ENCODE results near the gene VIPAS39. TPM values are rescaled to one million over a fixed set of nuclear protein-coding genes. Genes with fewer than 3 reads are reported as not detected.

Gene VIPAS39
- total and polyA plus RNA-seq, 2 of the 4 experiments (the other 2 are of a cell fraction), result 19.0 to 43.0 TPM

- no peak overlapping the region for H3K4ac ChIP-seq (ENCODE audit: low read depth, low read length)
- no peak overlapping the region for H3K9ac ChIP-seq (ENCODE audit: low read depth, low read length)
- H2BK120ac ChIP-seq (ENCODE audit: low read depth, low read length), result no peak overlapping the region
- no peak overlapping the region for H2AK9ac ChIP-seq (replicated peaks; ENCODE audit: low read depth, low read length, poor library complexity)
- no CpG with 5 or more reads among the region's 2 CpGs for WGBS, 2 experiments (ENCODE audit: extremely low coverage in 2 of 2, insufficient read length in 1 of 2)
- in situ Hi-C loops (cut with MboI; ENCODE audit: low sequenced_read_pairs) (no loop called here), dilution Hi-C loops (cut with HindIII; ENCODE audit: low sequenced_read_pairs, unreplicated experiment) (no loop called here), intact Hi-C loops (cut with micrococcal nuclease) (loop anchor here (5.0 to 10.0 kb wide), 3 partner anchors 134 to 346 kb away; partner anchors contain the start of genes ADCK1, GSTZ1 and POMT2)
- no peak overlapping the region for H2BK20ac ChIP-seq (ENCODE audit: low read depth, low read length)
- no peaks in the 10 kb centered on the region for H3K27me3 ChIP-seq (ENCODE audit: control insufficient read depth, insufficient read depth, low read length)
- H2AFZ ChIP-seq (replicated peaks; ENCODE audit: low read length, poor library complexity), result no peak overlapping the region
- no peak overlapping the region for H3K27ac ChIP-seq (ENCODE audit: insufficient read depth, low read length)
- ChIA-PET CTCF (no interaction called here), POLR2A (ENCODE audit: unreplicated experiment) (no interaction called here)
- no peak overlapping the region for H3K14ac ChIP-seq (replicated peaks; ENCODE audit: low read depth, low read length)
- TF ChIP-seq RCOR1 (IDR thresholded peaks at IDR 0.05; ENCODE audit: insufficient replicate concordance, low read length) (no peak), ELK1 (IDR thresholded peaks at IDR 0.05; ENCODE audit: borderline replicate concordance, low read depth, low read length) (no peak)
- H3K4me2 ChIP-seq (ENCODE audit: low read depth, low read length), result 0 out of 2 replicates have a peak overlapping the region, but pooled peaks have one; percentile 94
- peaks cover 2% of the 10 kb centered on the region for H3K9me1 ChIP-seq (ENCODE audit: insufficient read depth, low read length)
- H4K5ac ChIP-seq (ENCODE audit: low read depth, low read length), result no peak overlapping the region
- DNase-seq (no peak), ATAC-seq (ENCODE audit: low read depth) (no peak)
- peaks cover 11 to 38% of the 10 kb centered on the region in 2 experiments for H3K79me1 ChIP-seq (ENCODE audit: low read depth in 1 of 2, low read length in 2 of 2)
- no peak overlapping the region for H2AK5ac ChIP-seq (ENCODE audit: low read depth, low read length)
- H3K4me1 ChIP-seq (ENCODE audit: control insufficient read depth, insufficient read depth, low read length), result peaks cover 3% of the 10 kb centered on the region
- no peak overlapping the region for H4K91ac ChIP-seq (ENCODE audit: insufficient read depth, low read depth, low read length)
- H2BK5ac ChIP-seq (ENCODE audit: low read depth, low read length, poor library complexity, severe bottlenecking), result no peak overlapping the region
- H3K36me3 ChIP-seq (ENCODE audit: control insufficient read depth, insufficient read depth, low read length), result peaks cover 13% of the 10 kb centered on the region
- peaks cover 11% of the 10 kb centered on the region; the same call in 1 of the 2 replicates for H4K20me1 ChIP-seq (ENCODE audit: insufficient read depth, low read length)
- no peaks in the 10 kb centered on the region for H3K9me3 ChIP-seq (ENCODE audit: control insufficient read depth, insufficient read depth, low read length)
- no peak overlapping the region for H4K8ac ChIP-seq (ENCODE audit: low read depth in 2 of 2, low read length in 2 of 2)
- H3K56ac ChIP-seq (ENCODE audit: extremely low read depth, insufficient read depth, low read length), result no peak overlapping the region
- H3K4me3 ChIP-seq (ENCODE audit: insufficient read depth, low read depth, low read length), result no peak overlapping the region
- H2BK15ac ChIP-seq (ENCODE audit: low read depth, low read length), result no peak overlapping the region
- BruUV-seq (replicated peaks), result no TSS peak
- H3K18ac ChIP-seq (ENCODE audit: low read depth, low read length), result no peak overlapping the region
- 0 out of 2 replicates have a peak overlapping the region, but pooled peaks have one; percentile 13 for H3K23ac ChIP-seq (ENCODE audit: low read depth, low read length)
These were observed 1.3 kb downstream of the VIPAS39 start for GRCh38 chr14:77455966-77456640.
